ENCODE measurements around the gene XYLT1. TPM values are rescaled to one million over a fixed set of nuclear protein-coding genes. Genes with fewer than 3 reads are reported as not detected.

XYLT1 gene
- total RNA-seq, 4 donors from 2014 or later: 6.6 to 17.2 (median 10.0) TPM

GRCh38 chr16:17374668-17375255 is 96.0 kb downstream of the XYLT1 start:
- TF ChIP-seq CTCF (IDR thresholded peaks at IDR 0.05): no peak
- TF ChIP-seq POLR2A (IDR thresholded peaks at IDR 0.05): no peak
- H3K27me3 ChIP-seq: no peaks in the 10 kb centered on the region
- DNase-seq: no peak
- H3K36me3 ChIP-seq: no peaks in the 10 kb centered on the region
- H3K4me3 ChIP-seq: no peak overlapping the region
- WGBS, 2 donors: 78 to 95% methylated on average over 3 of the region's 3 CpGs
- H3K27ac ChIP-seq: no peak overlapping the region
- H3K4me1 ChIP-seq: peaks cover 18 to 63% (median 34%) of the 10 kb centered on the region in 3 donors
- intact Hi-C loops (cut with DNase I): no loop called here
- H3K9me3 ChIP-seq: no peaks in the 10 kb centered on the region

- Histone ChIP-seq H3K36me3 (no peaks in the 10 kb centered on the region), H3K4me3 (no peak overlapping the region), H3K4me1 (peaks cover 11 to 63% (median 25%) of the 10 kb centered on the region in 3 donors), H3K27me3 (no peaks in the 10 kb centered on the region), H3K9me3 (no peaks in the 10 kb centered on the region), H3K27ac (no peak overlapping the region)
- DNase-seq: no peak
- 91 to 96% methylated on average over 3 of the region's 3 CpGs for WGBS, 2 donors
- intact Hi-C loops (cut with DNase I): no loop called here
- TF ChIP-seq POLR2A (IDR thresholded peaks at IDR 0.05) (no peak), CTCF (IDR thresholded peaks at IDR 0.05) (no peak)
These were observed 97.2 kb downstream of the XYLT1 start for GRCh38 chr16:17373533-17373932.

- H3K27ac ChIP-seq: no peak overlapping the region
- intact Hi-C loops (cut with DNase I): no loop called here
- DNase-seq: no peak
- H3K4me3 ChIP-seq: no peak overlapping the region
- 82 to 92% methylated on average over 5 of the region's 5 CpGs for WGBS, 2 donors
- no peaks in the 10 kb centered on the region for H3K9me3 ChIP-seq
- H3K4me1 ChIP-seq: peaks cover 11 to 63% (median 20%) of the 10 kb centered on the region in 3 donors
- no peaks in the 10 kb centered on the region for H3K27me3 ChIP-seq
- H3K36me3 ChIP-seq: no peaks in the 10 kb centered on the region
- TF ChIP-seq CTCF (IDR thresholded peaks at IDR 0.05): no peak
- no peak for TF ChIP-seq POLR2A (IDR thresholded peaks at IDR 0.05)
These were observed 98.4 kb downstream of the XYLT1 start for GRCh38 chr16:17372386-17372785.

GRCh38 chr16:17371299-17371698 is 99.5 kb downstream of the XYLT1 start:
- Histone ChIP-seq H3K4me3 (no peak overlapping the region), H3K9me3 (no peaks in the 10 kb centered on the region), H3K27me3 (no peaks in the 10 kb centered on the region), H3K27ac (peak overlapping the region in 1 of 4 donors; percentile 11), H3K4me1 (peaks cover 11 to 64% (median 24%) of the 10 kb centered on the region in 3 donors), H3K36me3 (no peaks in the 10 kb centered on the region)
- TF ChIP-seq POLR2A (IDR thresholded peaks at IDR 0.05) (no peak), CTCF (IDR thresholded peaks at IDR 0.05) (no peak)
- 74 to 83% methylated on average over 2 of the region's 2 CpGs for WGBS, 2 donors
- intact Hi-C loops (cut with DNase I): no loop called here
- DNase-seq: no peak

- intact Hi-C loops (cut with DNase I): no loop called here
- H3K4me1 ChIP-seq: peaks cover 11 to 64% (median 28%) of the 10 kb centered on the region in 3 donors
- no peaks in the 10 kb centered on the region for H3K27me3 ChIP-seq
- TF ChIP-seq CTCF (IDR thresholded peaks at IDR 0.05) (no peak), POLR2A (IDR thresholded peaks at IDR 0.05) (no peak)
- no peaks in the 10 kb centered on the region for H3K36me3 ChIP-seq
- no peak overlapping the region for H3K4me3 ChIP-seq
- 44 to 60% methylated on average over 3 to 4 of the region's 4 CpGs for WGBS, 2 donors
- H3K9me3 ChIP-seq: no peaks in the 10 kb centered on the region
- H3K27ac ChIP-seq: peak overlapping the region in 3 of 4 donors; percentile 11 to 78 (median 47)
- no peak for DNase-seq
These were observed 100.0 kb downstream of the XYLT1 start for GRCh38 chr16:17370731-17371285.

Measured in esophagus squamous epithelium (tissue), 5 donors.